Mesendoderm (in vitro differentiated cells): ENCODE results near the gene BOD1.
A peak's percentile ranks its signal among the peaks of the same experiment; 100 is the strongest.
"Not testable (repeated sequence)": the region's sequence is repeated elsewhere in the genome, so short reads cannot be mapped to it uniquely, and the experiment has no call there.

Experiments used
- DNase-seq: peaks from one replicate; pipeline ENCODE4 v3.0.0; 2013
- H2AK5ac ChIP-seq: 2 replicates; pipeline ENCODE4 v1.6.1; 2013; ENCODE audit warnings: low read length, inconsistent platforms
- H2BK120ac ChIP-seq: 2 replicates; pipeline ENCODE4 v1.6.1; 2013; ENCODE audit warnings: low read depth, mild to moderate bottlenecking, low read length, moderate library complexity, mixed read lengths
- H2BK15ac ChIP-seq: replicated peaks from 2 replicates; pipeline ENCODE4 v1.6.1; 2013; ENCODE audit warnings: low read depth, mild to moderate bottlenecking, moderate library complexity
- H2BK5ac ChIP-seq: 2 replicates; pipeline ENCODE4 v1.6.1; 2013; ENCODE audit warnings: low read length, inconsistent platforms
- H3K18ac ChIP-seq: 2 replicates; pipeline ENCODE4 v1.6.1; 2013; ENCODE audit warnings: mild to moderate bottlenecking, low read length, mixed read lengths
- H3K23ac ChIP-seq: one replicate; pipeline ENCODE4 v1.6.1; 2013; ENCODE audit warnings: low read length
- H3K27ac ChIP-seq: 2 replicates; pipeline ENCODE4 v1.5.1; 2013; ENCODE audit warnings: low read depth, mild to moderate bottlenecking, inconsistent platforms, low read length, moderate library complexity
- H3K27me3 ChIP-seq: 2 replicates; pipeline ENCODE4 v1.6.1; 2013; ENCODE audit warnings: low read length, control low read depth, mild to moderate bottlenecking, inconsistent platforms; ENCODE audit not compliant: insufficient read depth, poor library complexity
- H3K36me3 ChIP-seq: 2 replicates; pipeline ENCODE4 v1.6.1; 2013; ENCODE audit warnings: low read length, inconsistent platforms; ENCODE audit not compliant: control insufficient read depth, insufficient read depth
- H3K4ac ChIP-seq: one replicate; pipeline ENCODE4 v1.6.1; 2013; ENCODE audit warnings: low read depth, mild to moderate bottlenecking, low read length, moderate library complexity
- H3K4me1 ChIP-seq: 2 replicates; pipeline ENCODE4 v1.6.1; 2013; ENCODE audit warnings: low read depth, low read length, inconsistent platforms; ENCODE audit not compliant: control insufficient read depth
- H3K4me2 ChIP-seq: 2 replicates; pipeline ENCODE4 v1.6.1; 2013; ENCODE audit warnings: low read length
- H3K4me3 ChIP-seq: 2 replicates; pipeline ENCODE4 v1.5.1; 2013; ENCODE audit warnings: mild to moderate bottlenecking, low read length
- H3K56ac ChIP-seq: one replicate; pipeline ENCODE4 v1.6.1; 2013; ENCODE audit warnings: low read length
- H3K79me1 ChIP-seq: 2 replicates; pipeline ENCODE4 v1.6.1; 2013; ENCODE audit warnings: low read length, inconsistent platforms
- H3K79me2 ChIP-seq: 2 replicates; pipeline ENCODE4 v1.6.1; 2013; ENCODE audit warnings: mild to moderate bottlenecking, low read length; ENCODE audit not compliant: control insufficient read depth, insufficient read depth
- H3K9ac ChIP-seq: 2 replicates; pipeline ENCODE4 v1.6.1; 2013; ENCODE audit warnings: low read length, inconsistent platforms
- H4K5ac ChIP-seq: one replicate; pipeline ENCODE4 v1.6.1; 2013; ENCODE audit warnings: low read length
- H4K8ac ChIP-seq: one replicate; pipeline ENCODE4 v1.6.1; 2013; ENCODE audit warnings: low read depth, mild to moderate bottlenecking, control low read depth, low read length, moderate library complexity
- WGBS: extraction: QIAGEN DNeasy Blood & Tissue Kit; methylation state at CpG from one replicate; pipeline ENCODE4 v1.1.7; 2013; ENCODE audit warnings: low lambda C conversion rate, missing lambda C conversion rate; ENCODE audit not compliant: insufficient coverage; ENCODE audit errors: extremely low coverage; 5-methylcytosine and 5-hydroxymethylcytosine counted together

Gene BOD1

DNA sequence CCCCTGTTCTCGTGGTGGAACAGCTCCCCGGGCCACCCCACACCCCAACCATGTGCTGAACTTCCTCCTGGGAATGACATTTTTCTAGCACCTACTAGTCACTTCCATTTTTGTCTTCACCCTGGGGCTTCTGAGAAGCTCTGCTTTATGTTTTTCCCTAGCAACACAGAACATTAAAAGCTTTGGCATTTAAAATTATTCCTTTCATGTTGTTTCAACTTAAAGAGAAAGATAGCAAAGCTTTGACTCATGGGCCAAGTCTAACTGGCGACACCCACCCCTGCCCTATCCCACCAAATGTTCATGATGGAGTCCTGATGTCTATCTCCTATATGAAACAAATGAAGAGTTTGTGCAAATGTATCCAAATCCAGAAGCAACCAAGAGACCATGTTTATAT is 22.4 kb downstream of the BOD1 start:
- H3K36me3 ChIP-seq: no peaks in the 10 kb centered on the region
- no CpG with 5 or more reads among the region's 3 CpGs for WGBS
- H2AK5ac ChIP-seq: no peak overlapping the region
- H3K9ac ChIP-seq: no peak overlapping the region
- no peak overlapping the region for H2BK15ac ChIP-seq
- no peak overlapping the region for H2BK5ac ChIP-seq
- no peak overlapping the region for H3K23ac ChIP-seq
- H3K4me2 ChIP-seq: no peak overlapping the region
- H3K4ac ChIP-seq: no peak overlapping the region
- no peak overlapping the region for H3K56ac ChIP-seq
- H3K27me3 ChIP-seq: no peaks in the 10 kb centered on the region
- H4K5ac ChIP-seq: no peak overlapping the region
- DNase-seq: no peak
- H3K79me1 ChIP-seq: no peaks in the 10 kb centered on the region
- H3K4me3 ChIP-seq: no peak overlapping the region
- no peak overlapping the region for H3K27ac ChIP-seq
- H2BK120ac ChIP-seq: no peak overlapping the region
- no peak overlapping the region for H3K18ac ChIP-seq
- no peak overlapping the region for H4K8ac ChIP-seq
- no peaks in the 10 kb centered on the region for H3K4me1 ChIP-seq
- no peaks in the 10 kb centered on the region for H3K79me2 ChIP-seq

DNA sequence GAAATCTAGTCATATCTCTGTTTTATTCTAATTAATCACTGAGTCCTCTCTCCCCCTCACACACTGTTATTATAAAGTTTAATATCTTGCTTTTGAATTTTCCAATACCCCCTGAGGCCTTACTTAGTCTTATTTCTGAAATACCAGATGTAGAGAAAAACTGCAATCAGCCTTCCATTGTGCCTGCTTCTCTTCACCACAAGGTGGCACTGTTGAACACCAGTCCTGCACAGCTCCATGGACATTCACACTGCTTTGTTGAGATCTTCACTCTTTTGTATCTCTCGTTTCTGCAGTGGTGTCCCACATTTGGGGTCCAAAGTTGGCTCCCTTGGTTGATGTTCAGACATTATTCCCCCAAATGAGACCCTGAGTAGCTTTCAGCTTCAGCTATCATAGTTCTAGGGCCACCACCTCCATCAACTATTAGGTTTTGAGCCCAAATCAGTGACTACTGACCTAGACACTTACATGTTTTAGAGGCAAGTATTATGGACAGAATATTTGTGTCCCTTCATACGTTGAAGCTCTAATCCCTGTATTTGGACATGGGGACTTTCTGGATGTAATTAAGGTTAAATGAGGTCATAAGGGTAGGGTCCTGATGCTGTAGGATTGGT is 24.3 kb downstream of the BOD1 start:
- no peaks in the 10 kb centered on the region for H3K27me3 ChIP-seq
- no peak overlapping the region for H2AK5ac ChIP-seq
- H2BK15ac ChIP-seq: no peak overlapping the region
- H3K4me1 ChIP-seq: no peaks in the 10 kb centered on the region
- WGBS: no CpG with 5 or more reads among the region's 2 CpGs
- no peak overlapping the region for H3K18ac ChIP-seq
- H3K4me2 ChIP-seq: no peak overlapping the region
- no peak overlapping the region for H4K8ac ChIP-seq
- H4K5ac ChIP-seq: no peak overlapping the region
- H3K27ac ChIP-seq: no peak overlapping the region
- no peak overlapping the region for H3K23ac ChIP-seq
- H2BK5ac ChIP-seq: no peak overlapping the region
- H3K4me3 ChIP-seq: peak overlapping the region; percentile 15
- H3K36me3 ChIP-seq: no peaks in the 10 kb centered on the region
- H3K79me1 ChIP-seq: no peaks in the 10 kb centered on the region
- no peak overlapping the region for H3K56ac ChIP-seq
- H3K4ac ChIP-seq: no peak overlapping the region
- H2BK120ac ChIP-seq: no peak overlapping the region
- DNase-seq: peak; percentile 47
- no peaks in the 10 kb centered on the region for H3K79me2 ChIP-seq
- H3K9ac ChIP-seq: no peak overlapping the region

DNA sequence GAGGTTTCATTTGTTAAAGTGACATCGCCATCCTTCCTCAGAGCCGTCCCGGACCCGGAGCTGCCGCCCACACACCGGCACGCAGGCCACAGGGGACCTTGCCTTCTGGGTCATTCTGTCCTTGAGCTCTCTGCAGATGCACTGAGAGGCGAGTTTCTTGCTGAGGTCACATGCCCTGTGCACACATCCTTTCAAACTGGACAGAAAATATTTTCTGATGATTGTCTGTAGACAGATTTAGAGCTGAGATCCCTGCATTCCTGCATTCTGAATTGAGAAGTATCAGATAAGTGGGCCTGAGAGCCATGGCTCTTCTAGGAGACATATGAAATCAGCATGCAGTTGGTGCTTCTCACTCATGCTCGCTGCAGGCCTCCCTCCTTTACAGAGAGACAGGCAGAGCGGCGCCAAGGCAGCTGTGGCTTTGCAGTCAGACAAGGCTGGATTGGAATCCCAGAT is 25.4 kb downstream of the BOD1 start:
- H2AK5ac ChIP-seq: no peak overlapping the region
- H3K27me3 ChIP-seq: no peaks in the 10 kb centered on the region
- no peak overlapping the region for H3K27ac ChIP-seq
- no peak for DNase-seq
- H3K4me2 ChIP-seq: no peak overlapping the region
- no peaks in the 10 kb centered on the region for H3K79me2 ChIP-seq
- no peak overlapping the region for H4K8ac ChIP-seq
- no peak overlapping the region for H4K5ac ChIP-seq
- no peak overlapping the region for H3K56ac ChIP-seq
- H3K4ac ChIP-seq: no peak overlapping the region
- H3K79me1 ChIP-seq: no peaks in the 10 kb centered on the region
- no peak overlapping the region for H3K4me3 ChIP-seq
- no peak overlapping the region for H2BK5ac ChIP-seq
- no peaks in the 10 kb centered on the region for H3K36me3 ChIP-seq
- no CpG with 5 or more reads among the region's 11 CpGs for WGBS
- H3K23ac ChIP-seq: no peak overlapping the region
- H3K4me1 ChIP-seq: no peaks in the 10 kb centered on the region
- H3K18ac ChIP-seq: no peak overlapping the region
- no peak overlapping the region for H2BK15ac ChIP-seq
- H2BK120ac ChIP-seq: no peak overlapping the region
- no peak overlapping the region for H3K9ac ChIP-seq

DNA sequence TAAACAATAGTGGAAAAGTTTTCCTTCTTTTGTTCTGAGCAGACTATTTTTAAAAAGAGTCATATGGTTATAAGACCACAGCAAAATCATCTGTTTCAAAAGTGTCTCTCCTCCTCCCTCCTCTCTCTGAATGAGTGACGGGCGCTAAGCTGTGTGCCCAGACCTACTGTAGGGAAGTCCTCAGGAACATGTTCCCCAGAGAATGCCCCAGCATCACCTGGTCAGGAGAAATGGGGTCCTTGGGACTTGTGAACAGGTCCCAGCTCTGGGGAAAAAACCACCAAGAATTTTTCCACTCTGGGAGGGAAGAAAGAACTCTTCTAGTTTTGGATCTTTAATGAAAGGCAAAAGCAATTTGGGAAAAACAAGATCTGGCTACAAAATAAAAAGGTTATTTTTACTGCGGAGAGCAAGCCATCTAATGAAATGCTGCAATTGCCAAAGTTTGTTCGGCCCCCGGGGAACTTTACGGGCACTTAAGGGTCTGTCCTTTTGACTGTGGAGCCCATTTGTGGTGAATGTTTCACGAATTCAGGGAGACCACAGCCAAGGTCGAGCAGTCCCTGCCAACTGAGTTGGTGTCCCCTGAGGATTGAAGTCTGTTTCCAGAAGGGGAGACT is 25.9 kb downstream of the BOD1 start:
- no peak for DNase-seq

DNA sequence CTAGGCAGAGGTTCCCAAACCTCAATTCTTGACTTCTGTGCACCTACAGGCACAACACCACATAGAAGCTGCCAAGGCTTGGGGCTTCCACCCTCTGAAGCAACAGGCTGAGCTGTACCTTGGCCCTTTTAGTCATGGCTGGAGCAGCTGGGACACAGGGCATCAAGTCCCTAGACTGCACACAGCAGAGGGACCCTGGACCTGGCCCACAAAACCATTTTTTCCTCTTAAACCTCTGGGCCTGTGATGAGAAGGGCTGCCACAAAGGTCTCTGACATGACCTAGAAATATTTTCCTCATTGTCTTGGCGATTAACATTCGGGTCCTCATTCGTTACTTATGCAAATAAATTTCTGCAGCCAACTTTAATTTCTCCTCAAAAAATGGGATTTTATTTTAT is 30.3 kb downstream of the BOD1 start:
- H4K5ac ChIP-seq, H3K4me2 ChIP-seq, H3K18ac ChIP-seq, H2BK120ac ChIP-seq, H3K4ac ChIP-seq, H3K56ac ChIP-seq, H3K4me3 ChIP-seq, H2BK15ac ChIP-seq, H3K79me1 ChIP-seq, H2BK5ac ChIP-seq, H3K27me3 ChIP-seq, H3K4me1 ChIP-seq, H4K8ac ChIP-seq, H3K79me2 ChIP-seq, H3K36me3 ChIP-seq, H3K27ac ChIP-seq, H3K9ac ChIP-seq, DNase-seq, H2AK5ac ChIP-seq, H3K23ac ChIP-seq: not testable (repeated sequence)
- no CpG with 5 or more reads among the region's 3 CpGs for whole genome bisulfite sequencing

More for the DNA sequence above, 25.9 kb downstream of the BOD1 start:
- Histone ChIP-seq H2BK15ac (no peak overlapping the region), H4K5ac (no peak overlapping the region), H3K4me3 (no peak overlapping the region), H3K79me2 (no peaks in the 10 kb centered on the region), H3K18ac (no peak overlapping the region), H2BK5ac (no peak overlapping the region), H4K8ac (no peak overlapping the region), H3K27ac (no peak overlapping the region), H3K4me2 (no peak overlapping the region), H3K4me1 (no peaks in the 10 kb centered on the region), H3K79me1 (no peaks in the 10 kb centered on the region), H2BK120ac (no peak overlapping the region), H3K23ac (no peak overlapping the region), H3K27me3 (no peaks in the 10 kb centered on the region), H3K9ac (no peak overlapping the region), H3K4ac (no peak overlapping the region), H2AK5ac (no peak overlapping the region), H3K56ac (no peak overlapping the region), H3K36me3 (no peaks in the 10 kb centered on the region)
- no CpG with 5 or more reads among the region's 8 CpGs for WGBS

DNA sequence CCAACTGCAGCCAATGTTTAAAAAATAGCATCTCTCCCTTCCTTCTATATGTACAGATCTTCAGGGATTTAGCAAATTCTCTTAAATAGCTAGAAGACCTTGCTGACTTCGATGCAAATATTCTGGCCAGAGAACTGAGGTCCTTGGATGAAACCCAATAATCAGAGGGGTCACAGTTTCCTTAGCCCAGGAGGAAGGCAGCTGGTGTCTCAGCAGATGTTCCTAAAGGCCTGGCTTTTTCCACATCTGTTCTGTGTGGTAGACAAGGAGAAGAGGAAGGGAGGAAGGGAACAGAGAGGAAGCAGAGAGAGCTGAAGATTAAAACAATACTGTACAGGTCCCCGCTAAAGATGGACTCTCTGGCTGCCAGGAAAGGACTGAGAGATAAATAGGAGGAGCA is 33.1 kb downstream of the BOD1 start:
- Histone ChIP-seq H3K79me2 (no peaks in the 10 kb centered on the region), H3K4me1 (no peaks in the 10 kb centered on the region), H3K27me3 (no peaks in the 10 kb centered on the region), H3K4me2 (no peak overlapping the region), H3K79me1 (no peaks in the 10 kb centered on the region), H3K4ac (no peak overlapping the region), H3K9ac (no peak overlapping the region), H2BK5ac (no peak overlapping the region), H3K18ac (no peak overlapping the region), H2AK5ac (no peak overlapping the region), H2BK15ac (no peak overlapping the region), H3K56ac (no peak overlapping the region), H4K5ac (no peak overlapping the region), H2BK120ac (no peak overlapping the region), H4K8ac (no peak overlapping the region), H3K36me3 (no peaks in the 10 kb centered on the region), H3K23ac (no peak overlapping the region), H3K4me3 (no peak overlapping the region), H3K27ac (no peak overlapping the region)
- no CpG with 5 or more reads among the region's 2 CpGs for whole genome bisulfite sequencing
- DNase-seq: no peak
